ENCODE results near the gene KRTAP15-1.

KRTAP15-1 gene

GRCh38 chr21:30439975-30440374, at the start of gene KRTAP15-1:
KRTAP15-1 (plus strand) TSS chr21:30440275; CDS start chr21:30440328, 53 bp downstream.
- no peak for DNase-seq

- no peak for DNase-seq
Measured at GRCh38 chr21:30391492-30392025, 48.5 kb upstream of the KRTAP15-1 start.

- DNase-seq, result no peak
Measured at GRCh38 chr21:30395731-30396130, 44.3 kb upstream of the KRTAP15-1 start, which contains the start of gene KRTAP13-1. KRTAP13-1 (plus strand) TSS chr21:30396031; CDS start chr21:30396087, 56 bp downstream.

- peak; percentile 19 for DNase-seq
Measured at GRCh38 chr21:30408782-30409494, 31.1 kb upstream of the KRTAP15-1 start.

GRCh38 chr21:30415993-30416392, 24.1 kb upstream of the KRTAP15-1 start:
- no peak for DNase-seq

- no peak for DNase-seq
Measured at GRCh38 chr21:30425826-30426225, 14.2 kb upstream of the KRTAP15-1 start, which contains the start of gene KRTAP13-3. KRTAP13-3 (minus strand) TSS chr21:30425926; CDS start chr21:30425912, 14 bp downstream.

DNA sequence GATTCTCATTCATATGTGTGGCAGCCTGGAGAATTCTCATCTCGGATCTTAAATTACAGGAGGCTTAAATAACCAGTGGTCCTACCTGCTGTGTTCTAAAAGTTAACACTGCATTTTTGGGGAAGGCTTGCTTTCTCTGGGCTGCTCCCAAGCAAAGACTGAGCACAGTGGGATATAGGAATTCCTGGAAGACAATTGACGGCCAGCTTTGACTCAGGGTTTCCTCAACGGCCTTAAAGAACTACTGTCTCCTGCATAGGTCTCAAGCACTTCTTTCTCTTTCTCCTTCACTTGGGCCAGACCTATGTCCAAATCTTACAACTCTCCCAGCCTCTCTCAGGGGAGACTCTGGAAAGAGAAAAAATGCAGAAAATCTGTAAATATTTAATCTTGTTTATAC, 13.3 kb upstream of the KRTAP15-1 start:
- no peak for DNase-seq

GRCh38 chr21:30430170-30430655, 9.9 kb upstream of the KRTAP15-1 start, which contains the start of gene KRTAP13-4:
KRTAP13-4 (plus strand) TSS chr21:30430220; CDS start chr21:30430276, 56 bp downstream.
- DNase-seq, result no peak

DNA sequence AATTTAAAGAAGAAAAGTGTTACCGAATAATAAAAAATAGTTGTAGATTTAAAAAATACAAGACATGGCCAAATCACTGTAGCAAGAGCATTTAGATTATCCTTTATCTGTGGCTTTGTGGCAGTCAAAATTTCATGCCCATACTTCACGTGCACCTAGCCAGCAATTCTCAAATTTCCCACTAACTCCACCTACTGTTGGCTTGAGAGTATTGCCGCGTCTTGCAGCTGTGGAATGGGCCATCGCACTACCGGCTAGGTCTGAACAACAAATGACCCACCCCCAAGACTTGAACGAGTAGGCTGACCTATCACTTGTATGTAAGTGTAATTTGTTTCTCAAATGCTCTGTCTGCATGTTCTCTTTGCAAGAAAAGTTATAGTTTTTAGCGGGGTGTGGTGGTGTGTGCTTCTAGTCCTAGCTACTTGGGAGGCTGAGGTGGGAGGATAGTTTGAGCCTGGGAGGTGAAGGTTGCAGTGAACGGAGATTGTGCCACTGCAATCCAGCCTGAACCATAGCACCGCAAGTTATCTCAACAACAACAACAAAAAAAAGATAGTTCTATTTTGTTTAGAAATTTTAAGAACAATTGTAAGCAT, 5.9 kb upstream of the KRTAP15-1 start:
- peak; percentile 13 for DNase-seq

- DNase-seq, result no peak
Measured at GRCh38 chr21:30437010-30437565, 3.0 kb upstream of the KRTAP15-1 start.

DNA sequence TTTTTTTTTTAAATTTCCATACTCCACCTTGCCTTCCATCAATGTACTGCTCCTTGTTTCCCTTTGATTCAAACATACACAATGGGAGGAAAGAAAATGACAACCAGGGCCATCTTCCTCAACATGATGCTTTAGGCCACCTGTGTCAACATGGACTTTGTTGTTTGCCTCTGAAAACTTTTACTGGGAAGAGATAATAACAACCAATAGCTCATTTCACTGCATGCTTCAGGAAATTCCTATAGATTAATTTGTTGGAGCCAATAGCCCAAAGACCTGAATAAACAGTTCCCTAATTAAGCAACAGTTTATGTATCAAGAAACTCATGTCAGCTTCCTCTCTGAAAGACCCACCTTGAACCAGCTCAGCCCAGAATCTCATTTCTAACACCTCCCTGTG, 3.2 kb downstream of the KRTAP15-1 start:
- DNase-seq, result no peak

DNA sequence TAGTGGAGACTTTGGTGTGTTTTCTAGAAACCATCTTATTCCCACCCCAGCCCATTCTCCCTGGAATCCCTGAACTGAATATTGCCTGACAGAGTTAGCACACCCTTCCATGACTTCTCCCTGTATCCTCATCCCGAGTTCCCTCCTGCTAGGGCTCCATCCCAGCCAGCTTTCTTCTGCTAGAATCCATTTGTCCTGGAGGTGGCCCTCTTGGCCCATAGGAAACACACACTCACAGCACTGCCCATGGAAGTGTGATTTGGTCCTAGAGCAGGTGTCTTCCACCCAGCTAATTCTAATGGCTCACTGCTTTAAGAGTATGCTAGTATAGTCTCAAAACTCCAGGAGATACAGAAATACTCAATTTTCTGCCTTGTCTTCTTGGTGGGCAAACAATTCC, 4.1 kb downstream of the KRTAP15-1 start:
- DNase-seq, result no peak

DNA sequence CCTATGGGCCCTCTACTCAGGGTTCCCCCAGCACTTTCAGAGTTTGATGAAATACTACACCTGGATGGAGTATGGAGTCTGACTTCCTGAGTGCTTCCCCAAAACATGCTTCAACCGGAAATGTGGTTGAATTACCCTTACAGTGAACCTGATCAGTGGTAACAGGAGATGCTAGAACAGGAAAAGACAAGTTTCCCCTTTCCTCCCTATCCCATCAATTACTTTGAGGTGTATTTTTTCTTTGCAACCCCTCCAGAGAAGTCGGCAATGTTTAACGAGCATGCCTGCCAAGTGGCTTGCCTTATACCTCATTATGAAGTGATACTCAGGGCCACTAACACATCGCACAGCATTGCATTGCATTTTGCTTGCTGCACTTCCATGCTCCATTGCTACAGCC, 7.0 kb downstream of the KRTAP15-1 start:
- no peak for DNase-seq

DNA sequence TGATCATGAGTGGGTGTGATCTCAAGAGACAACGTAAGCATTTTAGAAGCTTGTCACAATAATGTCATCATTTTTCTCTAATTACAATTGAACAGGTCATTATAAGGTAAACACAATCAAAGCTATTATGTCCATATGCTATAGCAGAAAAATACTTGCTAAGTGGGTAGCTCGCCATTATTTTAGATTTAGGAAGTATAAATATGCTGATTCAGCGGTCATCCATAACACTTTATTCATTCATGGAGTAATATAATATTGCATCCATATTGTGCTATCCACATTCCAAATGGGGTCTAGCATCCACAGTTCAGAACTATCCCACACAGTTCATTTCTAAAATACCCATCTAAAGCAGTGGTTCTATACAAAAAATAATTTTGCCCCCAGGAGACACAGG, 8.4 kb downstream of the KRTAP15-1 start:
- no peak for DNase-seq

GRCh38 chr21:30463713-30464112, 23.6 kb downstream of the KRTAP15-1 start:
- no peak for DNase-seq

DNA sequence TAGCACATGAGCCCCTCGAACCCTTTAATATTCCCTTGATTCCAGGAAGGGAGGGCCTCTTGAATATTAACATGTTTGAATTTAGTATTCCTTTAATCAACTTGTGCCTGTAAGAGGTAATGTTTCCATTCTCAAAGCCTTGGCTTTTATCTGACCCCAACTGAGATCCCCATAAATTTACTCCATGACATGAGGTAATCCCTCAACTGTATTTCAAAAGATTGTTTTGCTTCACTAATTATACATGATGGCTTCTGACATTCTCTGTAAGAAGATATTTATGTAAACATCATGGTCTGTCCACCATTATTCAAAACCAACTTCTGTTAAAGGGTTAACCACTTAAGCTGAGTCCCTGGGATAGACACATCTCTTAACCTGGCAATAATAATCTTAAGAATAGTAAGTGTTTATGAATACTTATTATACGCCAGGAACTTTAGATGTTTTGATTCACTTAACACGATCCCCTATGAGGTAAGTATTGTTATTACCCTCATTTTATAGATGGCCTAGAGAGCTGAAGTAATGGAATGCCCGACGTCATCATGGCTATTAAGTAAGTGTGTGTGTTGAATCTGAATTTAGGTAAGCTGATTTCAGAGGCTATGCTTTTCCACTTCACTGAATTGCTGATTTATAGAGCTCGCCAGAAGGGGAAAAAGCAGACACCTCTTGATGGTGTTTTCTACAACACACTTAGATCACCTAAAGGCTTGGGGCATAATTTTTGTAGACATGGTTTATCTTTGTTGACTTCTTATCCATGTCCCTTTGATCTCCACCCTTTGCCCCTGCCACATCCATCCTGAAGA, 29.0 kb downstream of the KRTAP15-1 start:
- no peak for DNase-seq

GRCh38 chr21:30478004-30478403, 37.9 kb downstream of the KRTAP15-1 start:
- DNase-seq, result no peak

- no peak for DNase-seq
Measured at GRCh38 chr21:30479259-30479658, 39.2 kb downstream of the KRTAP15-1 start.

- DNase-seq, result no peak
Measured at GRCh38 chr21:30480145-30480544, 40.1 kb downstream of the KRTAP15-1 start, which contains the start of gene KRTAP19-1. KRTAP19-1 (minus strand) TSS chr21:30480367; CDS start chr21:30480317, 50 bp downstream.

- DNase-seq, result no peak
Measured at GRCh38 chr21:30482130-30482529, 42.1 kb downstream of the KRTAP15-1 start.

GRCh38 chr21:30486180-30486579, 46.1 kb downstream of the KRTAP15-1 start:
- DNase-seq, result no peak

GRCh38 chr21:30487336-30487735, 47.3 kb downstream of the KRTAP15-1 start, which contains the start of gene KRTAP19-2:
KRTAP19-2 (minus strand) TSS chr21:30487436; CDS start chr21:30487348, 88 bp downstream.
- DNase-seq, result no peak
